T-helper 2 cell treated with Interferon-gamma antibody and Interleukin-4, amounts not matched to agents 5 μg/mL and 100 μg/mL, for 36 hours (primary cell): ENCODE measurements around the gene STXBP6.
"Not testable (repeated sequence)": the region's sequence is repeated elsewhere in the genome, so short reads cannot be mapped to it uniquely, and the experiment has no call there.

ENCODE experiments used
- DNase-seq: peaks from one replicate; pipeline ENCODE4 v3.0.0; 2021; ENCODE audit warnings: low spot score
- H3K27ac Mint-ChIP-seq: one replicate; pipeline ENCODE4 v1.8.0; 2021; ENCODE audit warnings: mild to moderate bottlenecking, mixed read lengths
- H3K27me3 Mint-ChIP-seq: one replicate; pipeline ENCODE4 v1.8.0; 2021; ENCODE audit warnings: low read depth, mixed read lengths
- H3K36me3 Mint-ChIP-seq: one replicate; pipeline ENCODE4 v1.8.0; 2021; ENCODE audit warnings: low read depth, mixed read lengths
- H3K4me1 Mint-ChIP-seq: one replicate; pipeline ENCODE4 v1.8.0; 2021; ENCODE audit warnings: low read depth, mixed read lengths
- H3K4me3 Mint-ChIP-seq: one replicate; pipeline ENCODE4 v1.8.0; 2022; ENCODE audit warnings: mild to moderate bottlenecking, moderate library complexity, mixed read lengths
- H3K9me3 Mint-ChIP-seq: one replicate; pipeline ENCODE4 v1.8.0; 2021; ENCODE audit warnings: mixed read lengths

The STXBP6 gene

GRCh38 chr14:24956104-24956503 is 93.8 kb downstream of the STXBP6 start:
- Mint-ChIP-seq H3K9me3 (no peaks in the 10 kb centered on the region), H3K27ac (no peak overlapping the region), H3K27me3 (no peaks in the 10 kb centered on the region), H3K4me3 (no peak overlapping the region), H3K36me3 (no peaks in the 10 kb centered on the region), H3K4me1 (no peaks in the 10 kb centered on the region)
- no peak for DNase-seq

GRCh38 chr14:24954700-24955037 is 95.3 kb downstream of the STXBP6 start:
- no peaks in the 10 kb centered on the region for H3K27me3 Mint-ChIP-seq
- no peak overlapping the region for H3K27ac Mint-ChIP-seq
- no peaks in the 10 kb centered on the region for H3K4me1 Mint-ChIP-seq
- no peaks in the 10 kb centered on the region for H3K9me3 Mint-ChIP-seq
- H3K36me3 Mint-ChIP-seq, result no peaks in the 10 kb centered on the region
- no peak overlapping the region for H3K4me3 Mint-ChIP-seq
- DNase-seq, result no peak

- no peak overlapping the region for H3K27ac Mint-ChIP-seq
- DNase-seq, result no peak
- H3K4me3 Mint-ChIP-seq, result no peak overlapping the region
- no peaks in the 10 kb centered on the region for H3K27me3 Mint-ChIP-seq
- H3K4me1 Mint-ChIP-seq, result no peaks in the 10 kb centered on the region
- no peaks in the 10 kb centered on the region for H3K9me3 Mint-ChIP-seq
- H3K36me3 Mint-ChIP-seq, result no peaks in the 10 kb centered on the region
These were observed 95.8 kb downstream of the STXBP6 start for GRCh38 chr14:24954037-24954699.

- no peaks in the 10 kb centered on the region for H3K36me3 Mint-ChIP-seq
- no peaks in the 10 kb centered on the region for H3K27me3 Mint-ChIP-seq
- no peaks in the 10 kb centered on the region for H3K4me1 Mint-ChIP-seq
- H3K9me3 Mint-ChIP-seq, result no peaks in the 10 kb centered on the region
- H3K27ac Mint-ChIP-seq, result no peak overlapping the region
- H3K4me3 Mint-ChIP-seq, result no peak overlapping the region
- no peak for DNase-seq
These were observed 96.9 kb downstream of the STXBP6 start for GRCh38 chr14:24952851-24953666.

GRCh38 chr14:24948261-24948847 is 101.6 kb downstream of the STXBP6 start:
- Mint-ChIP-seq H3K4me1 (no peaks in the 10 kb centered on the region), H3K4me3 (no peak overlapping the region), H3K9me3 (no peaks in the 10 kb centered on the region), H3K27ac (no peak overlapping the region), H3K27me3 (no peaks in the 10 kb centered on the region), H3K36me3 (no peaks in the 10 kb centered on the region)
- DNase-seq, result no peak

GRCh38 chr14:24947131-24947530 is 102.8 kb downstream of the STXBP6 start:
- H3K4me3 Mint-ChIP-seq, result no peak overlapping the region
- no peaks in the 10 kb centered on the region for H3K4me1 Mint-ChIP-seq
- no peaks in the 10 kb centered on the region for H3K36me3 Mint-ChIP-seq
- H3K27me3 Mint-ChIP-seq, result no peaks in the 10 kb centered on the region
- H3K9me3 Mint-ChIP-seq, result no peaks in the 10 kb centered on the region
- no peak for DNase-seq
- H3K27ac Mint-ChIP-seq, result no peak overlapping the region

GRCh38 chr14:24944800-24945199 is 105.1 kb downstream of the STXBP6 start:
- H3K9me3 Mint-ChIP-seq, result no peaks in the 10 kb centered on the region
- H3K27ac Mint-ChIP-seq, result no peak overlapping the region
- DNase-seq, result no peak
- H3K27me3 Mint-ChIP-seq, result no peaks in the 10 kb centered on the region
- H3K36me3 Mint-ChIP-seq, result no peaks in the 10 kb centered on the region
- no peaks in the 10 kb centered on the region for H3K4me1 Mint-ChIP-seq
- H3K4me3 Mint-ChIP-seq, result no peak overlapping the region

- H3K27ac Mint-ChIP-seq, result no peak overlapping the region
- no peaks in the 10 kb centered on the region for H3K9me3 Mint-ChIP-seq
- H3K4me1 Mint-ChIP-seq, result no peaks in the 10 kb centered on the region
- H3K27me3 Mint-ChIP-seq, result no peaks in the 10 kb centered on the region
- no peak for DNase-seq
- H3K4me3 Mint-ChIP-seq, result no peak overlapping the region
- no peaks in the 10 kb centered on the region for H3K36me3 Mint-ChIP-seq
These were observed 106.9 kb downstream of the STXBP6 start for GRCh38 chr14:24943024-24943423.

- Mint-ChIP-seq H3K36me3 (no peaks in the 10 kb centered on the region), H3K9me3 (no peaks in the 10 kb centered on the region), H3K4me1 (no peaks in the 10 kb centered on the region), H3K4me3 (no peak overlapping the region), H3K27me3 (no peaks in the 10 kb centered on the region), H3K27ac (no peak overlapping the region)
- no peak for DNase-seq
These were observed 108.2 kb downstream of the STXBP6 start for GRCh38 chr14:24941719-24942118.

GRCh38 chr14:24940213-24940783 is 109.6 kb downstream of the STXBP6 start:
- Mint-ChIP-seq H3K4me1 (no peaks in the 10 kb centered on the region), H3K36me3 (no peaks in the 10 kb centered on the region), H3K4me3 (no peak overlapping the region), H3K27ac (no peak overlapping the region), H3K27me3 (peaks cover 2% of the 10 kb centered on the region), H3K9me3 (no peaks in the 10 kb centered on the region)
- no peak for DNase-seq

- Mint-ChIP-seq H3K36me3 (no peaks in the 10 kb centered on the region), H3K9me3 (no peaks in the 10 kb centered on the region), H3K4me3 (no peak overlapping the region), H3K4me1 (no peaks in the 10 kb centered on the region), H3K27ac (no peak overlapping the region), H3K27me3 (peaks cover 2% of the 10 kb centered on the region)
- DNase-seq, result no peak
These were observed 111.4 kb downstream of the STXBP6 start for GRCh38 chr14:24938593-24938992.

GRCh38 chr14:24937300-24937699 is 112.6 kb downstream of the STXBP6 start:
- no peak overlapping the region for H3K4me3 Mint-ChIP-seq
- H3K9me3 Mint-ChIP-seq, result no peaks in the 10 kb centered on the region
- H3K4me1 Mint-ChIP-seq, result no peaks in the 10 kb centered on the region
- no peak for DNase-seq
- no peaks in the 10 kb centered on the region for H3K36me3 Mint-ChIP-seq
- peaks cover 2% of the 10 kb centered on the region for H3K27me3 Mint-ChIP-seq
- H3K27ac Mint-ChIP-seq, result no peak overlapping the region

- not testable (repeated sequence) for H3K36me3 Mint-ChIP-seq, H3K4me1 Mint-ChIP-seq, H3K27me3 Mint-ChIP-seq, H3K4me3 Mint-ChIP-seq, H3K27ac Mint-ChIP-seq, H3K9me3 Mint-ChIP-seq, DNase-seq
These were observed 113.2 kb downstream of the STXBP6 start for GRCh38 chr14:24936773-24937172.

GRCh38 chr14:24935796-24936195 is 114.2 kb downstream of the STXBP6 start:
- Mint-ChIP-seq H3K27me3 (peaks cover 2% of the 10 kb centered on the region), H3K27ac (no peak overlapping the region), H3K4me1 (no peaks in the 10 kb centered on the region), H3K4me3 (no peak overlapping the region), H3K9me3 (no peaks in the 10 kb centered on the region), H3K36me3 (no peaks in the 10 kb centered on the region)
- no peak for DNase-seq
